IMR-90 (cell line): ENCODE data around the gene NIPAL4. TPM values are rescaled to one million over a fixed set of nuclear protein-coding genes. Genes with fewer than 3 reads are reported as not detected.

Experiments
- ATAC-seq: fragments of 200-7000 bp; cut with Tn5 transposase; 2 replicates; pipeline ENCODE4 v1.9.1; 2020; ENCODE audit warnings: low read depth, mild to moderate bottlenecking, moderate library complexity
- BruUV-seq: library from RNA; stranded (reverse); fragments of 400-500 nt; replicated peaks from 2 replicates; lab custom pipeline; 2021; lab: Mats Ljungman, UMichigan
- CTCF ChIA-PET: fragments of 300-600 bp; formaldehyde crosslinking; extraction: SDS; loops from one replicate; lab custom pipeline; 2021; ENCODE audit warnings: antibody characterized with exemption; lab: Yijun Ruan, JAX
- POLR2A ChIA-PET: fragments of 300-600 bp; sonication (Branson Sonifier 250); formaldehyde crosslinking; loops from one replicate; lab custom pipeline; 2022; ENCODE audit warnings: antibody characterized with exemption; ENCODE audit not compliant: unreplicated experiment; lab: Charles Lee
- DNase-seq: peaks from one replicate; pipeline ENCODE4 v3.0.0; 2013
- H2AFZ ChIP-seq: replicated peaks from 2 replicates; pipeline ENCODE3; 2013; ENCODE audit warnings: low read length, mild to moderate bottlenecking; ENCODE audit not compliant: poor library complexity
- H2AK5ac ChIP-seq: 2 replicates; pipeline ENCODE4 v1.6.1; 2013; ENCODE audit warnings: low read depth, low read length, inconsistent platforms
- H2AK9ac ChIP-seq: replicated peaks from 2 replicates; pipeline ENCODE3; 2013; ENCODE audit warnings: mild to moderate bottlenecking, low read depth, low read length, moderate library complexity; ENCODE audit not compliant: poor library complexity
- H2BK120ac ChIP-seq: 2 replicates; pipeline ENCODE4 v1.6.1; 2013; ENCODE audit warnings: low read depth, low read length, inconsistent platforms
- H2BK15ac ChIP-seq: 3 replicates; pipeline ENCODE4 v1.6.1; 2013; ENCODE audit warnings: low read depth, low read length, inconsistent platforms
- H2BK20ac ChIP-seq: 2 replicates; pipeline ENCODE4 v1.6.1; 2013; ENCODE audit warnings: low read depth, mild to moderate bottlenecking, inconsistent platforms, low read length, moderate library complexity
- H2BK5ac ChIP-seq: 2 replicates; pipeline ENCODE4 v1.6.1; 2013; ENCODE audit warnings: mild to moderate bottlenecking, low read depth, low read length, inconsistent platforms; ENCODE audit not compliant: poor library complexity, severe bottlenecking
- H3K14ac ChIP-seq: replicated peaks from 2 replicates; pipeline ENCODE4 v1.6.1; 2013; ENCODE audit warnings: low read depth, low read length, inconsistent platforms
- H3K18ac ChIP-seq: 2 replicates; pipeline ENCODE4 v1.6.1; 2013; ENCODE audit warnings: low read depth, low read length, control low read depth
- H3K23ac ChIP-seq: 2 replicates; pipeline ENCODE4 v1.6.1; 2013; ENCODE audit warnings: low read depth, low read length, inconsistent platforms
- H3K27ac ChIP-seq: 2 replicates; pipeline ENCODE4 v1.5.1; 2013; ENCODE audit warnings: mild to moderate bottlenecking, control low read depth, low read length; ENCODE audit not compliant: insufficient read depth
- H3K27me3 ChIP-seq: 2 replicates; pipeline ENCODE4 v1.6.1; 2013; ENCODE audit warnings: low read length; ENCODE audit not compliant: control insufficient read depth, insufficient read depth
- H3K36me3 ChIP-seq: 2 replicates; pipeline ENCODE4 v1.6.1; 2013; ENCODE audit warnings: low read length, mixed read lengths; ENCODE audit not compliant: control insufficient read depth, insufficient read depth
- H3K4ac ChIP-seq: 2 replicates; pipeline ENCODE4 v1.6.1; 2013; ENCODE audit warnings: low read depth, low read length, inconsistent platforms
- H3K4me1 ChIP-seq: 2 replicates; pipeline ENCODE4 v1.6.1; 2013; ENCODE audit warnings: low read length, mixed read lengths; ENCODE audit not compliant: control insufficient read depth, insufficient read depth
- H3K4me2 ChIP-seq: 2 replicates; pipeline ENCODE4 v1.6.1; 2013; ENCODE audit warnings: low read depth, mild to moderate bottlenecking, control low read depth, low read length, moderate library complexity
- H3K4me3 ChIP-seq: 2 replicates; pipeline ENCODE4 v1.5.1; 2013; ENCODE audit warnings: low read depth, mild to moderate bottlenecking, control low read depth, low read length, moderate library complexity; ENCODE audit not compliant: insufficient read depth
- H3K56ac ChIP-seq: 2 replicates; pipeline ENCODE4 v1.6.1; 2013; ENCODE audit warnings: low read length, inconsistent platforms; ENCODE audit not compliant: insufficient read depth; ENCODE audit errors: extremely low read depth
- H3K79me1 ChIP-seq, 2 experiments: 2 replicates each; pipeline ENCODE4 v1.6.1; 2013; ENCODE audit warnings: low read length in 2 of 2, inconsistent platforms in 1 of 2, low read depth in 1 of 2
- H3K9ac ChIP-seq: 2 replicates; pipeline ENCODE4 v1.6.1; 2013; ENCODE audit warnings: low read depth, low read length, control low read depth
- H3K9me1 ChIP-seq: 2 replicates; pipeline ENCODE4 v1.6.1; 2013; ENCODE audit warnings: low read length, inconsistent platforms; ENCODE audit not compliant: insufficient read depth
- H3K9me3 ChIP-seq: 2 replicates; pipeline ENCODE4 v1.6.1; 2013; ENCODE audit warnings: low read length; ENCODE audit not compliant: control insufficient read depth, insufficient read depth
- H4K20me1 ChIP-seq: 2 replicates; pipeline ENCODE4 v1.6.1; 2013; ENCODE audit warnings: low read length, inconsistent platforms; ENCODE audit not compliant: insufficient read depth
- H4K5ac ChIP-seq: 2 replicates; pipeline ENCODE4 v1.6.1; 2013; ENCODE audit warnings: mild to moderate bottlenecking, low read depth, low read length, control low read depth
- H4K8ac ChIP-seq, 2 experiments: 2 replicates each; pipeline ENCODE4 v1.6.1; 2013; ENCODE audit warnings: low read depth in 2 of 2, low read length in 2 of 2, control low read depth in 1 of 2, inconsistent platforms in 1 of 2
- H4K91ac ChIP-seq: 2 replicates; pipeline ENCODE4 v1.6.1; 2013; ENCODE audit warnings: low read depth, low read length, inconsistent platforms; ENCODE audit not compliant: insufficient read depth
- FOS ChIP-seq: fragments of 150-350 bp; IDR thresholded peaks from 2 replicates; pipeline ENCODE4 v1.6.1; 2016; ENCODE audit warnings: low read depth, low read length
- MAFK ChIP-seq: IDR thresholded peaks from 2 replicates; pipeline ENCODE4 v1.6.1; 2012; ENCODE audit warnings: low read depth, low read length, improper control_type of control experiment
- MXI1 ChIP-seq: IDR thresholded peaks from 2 replicates; pipeline ENCODE4 v1.6.1; 2012; ENCODE audit warnings: low read depth, mild to moderate bottlenecking, low read length, moderate library complexity, borderline replicate concordance
- NFE2L2 ChIP-seq: fragments of 150-350 bp; IDR thresholded peaks from 2 replicates; pipeline ENCODE4 v1.6.1; 2016; ENCODE audit warnings: low read depth, mild to moderate bottlenecking, low read length
- POLR2A ChIP-seq: IDR thresholded peaks from 2 replicates; pipeline ENCODE4 v1.6.1; 2012; ENCODE audit warnings: mild to moderate bottlenecking, low read depth, low read length
- RFX5 ChIP-seq: IDR thresholded peaks from 2 replicates; pipeline ENCODE4 v1.8.0; 2012; ENCODE audit warnings: low read depth, mild to moderate bottlenecking, low read length, moderate library complexity
- SMC3 ChIP-seq: fragments of 150-350 bp; IDR thresholded peaks from 2 replicates; pipeline ENCODE4 v1.6.1; 2016; ENCODE audit warnings: low read depth, mild to moderate bottlenecking, antibody characterized with exemption, low read length, moderate library complexity
- WGBS, 2 experiments: methylation state at CpG; one replicate each; pipeline versions ENCODE4 v1.1.5 to v1.1.7; 2013; ENCODE audit warnings: missing lambda C conversion rate in 2 of 2; ENCODE audit not compliant: insufficient read length in 1 of 2; ENCODE audit errors: extremely low coverage in 2 of 2; 5-methylcytosine and 5-hydroxymethylcytosine counted together
- dilution Hi-C: fragments of 300-500 bp; cut with HindIII; formaldehyde crosslinking; loops from one replicate; pipeline ENCODE4 v1.14.3; 2018; ENCODE audit warnings: low sequenced_read_pairs; ENCODE audit not compliant: unreplicated experiment
- in situ Hi-C: fragments of 300-500 bp; cut with MboI; formaldehyde crosslinking; loops from 3 replicates; pipeline ENCODE4 v1.14.3; 2019; ENCODE audit warnings: low sequenced_read_pairs, inconsistent platforms, mixed read lengths
- intact Hi-C: fragments of 100-400 bp; cut with micrococcal nuclease; formaldehyde crosslinking; loops from 2 replicates; pipeline ENCODE4 v1.10.0; 2022
- polyA plus RNA-seq, 3 experiments: library from polyadenylated mRNA; depleted of rRNA; stranded (reverse); fragments of >200 nt; gene quantifications; 2 replicates each; pipeline ENCODE4 v1.2.3, GENCODE V29; 2012; ENCODE audit warnings: low replicate concordance in 1 of 3
- total RNA-seq: library from RNA; depleted of rRNA; stranded (reverse); fragments of >200 nt; gene quantifications from 2 replicates; pipeline ENCODE4 v1.2.3, GENCODE V29; 2012
- TF ChIP-seq, protein P1 (sequence below): fragments of 150-350 bp; IDR thresholded peaks from 2 replicates; pipeline ENCODE4 v1.6.1; 2017; ENCODE audit warnings: mild to moderate bottlenecking, antibody characterized with exemption, low read length, low read depth
- TF ChIP-seq, protein P2 (sequence below): conservative IDR thresholded peaks from 2 replicates; pipeline ENCODE4 v1.5.1; 2012; ENCODE audit warnings: mild to moderate bottlenecking, low read depth, low read length, improper control_type of control experiment

NIPAL4 gene
- total and polyA plus RNA-seq, 2 of the 4 experiments (the other 2 are of a cell fraction) = 0.18 to 0.39 TPM

DNA sequence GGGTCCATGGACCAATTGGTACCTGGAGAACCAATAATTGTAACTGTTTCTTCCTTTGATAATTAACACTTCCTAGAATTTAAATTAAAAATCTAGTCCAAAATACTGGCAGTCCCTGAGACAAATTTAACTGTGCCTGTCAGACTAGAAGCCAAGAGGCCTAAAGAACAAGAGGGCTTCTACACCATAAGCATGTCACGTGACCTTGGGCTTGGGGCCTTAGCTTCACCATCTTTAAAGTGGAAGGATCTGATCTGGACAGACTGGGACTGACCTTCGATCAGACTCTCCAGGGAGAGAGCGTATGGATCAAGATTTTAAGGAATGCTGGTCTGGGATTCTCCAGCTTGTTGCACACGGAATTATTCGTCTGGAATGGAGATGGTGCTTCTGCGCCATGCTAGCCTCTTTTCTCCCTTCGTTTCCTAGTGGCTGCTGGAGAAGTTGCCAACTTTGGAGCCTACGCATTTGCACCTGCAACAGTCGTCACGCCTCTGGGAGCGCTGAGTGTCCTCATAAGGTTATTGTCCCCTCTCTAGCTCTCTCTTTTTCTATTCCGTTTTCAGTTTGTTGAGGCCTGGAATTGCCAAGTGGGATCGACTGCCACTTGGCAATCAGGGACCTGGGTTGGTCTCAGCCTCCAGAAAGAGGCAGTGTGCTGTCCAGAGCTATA, 8.4 kb downstream of the NIPAL4 start:
- H3K4ac ChIP-seq = no peak overlapping the region
- CTCF ChIA-PET = interaction anchor here (0.6 to 1.1 kb wide), 2 partner anchors 223 to 250 kb away, joined by 3 read pairs; no protein-coding TSS in a partner anchor
- WGBS, 2 experiments = 98% methylated on average over 8 of the region's 13 CpGs; no CpG with 5 or more reads in 1 of the 2 experiments

More for the DNA sequence above, 8.4 kb downstream of the NIPAL4 start:
- Histone ChIP-seq H3K4me1 (peaks cover 12% of the 10 kb centered on the region), H2AFZ (no peak overlapping the region), H2BK5ac (no peak overlapping the region), H3K18ac (no peak overlapping the region), H2AK5ac (peak overlapping the region; percentile 44), H3K36me3 (peaks cover 4% of the 10 kb centered on the region), H3K27me3 (no peaks in the 10 kb centered on the region), H4K91ac (no peak overlapping the region), H3K4me3 (no peak overlapping the region), H3K14ac (no peak overlapping the region), H3K9me3 (no peaks in the 10 kb centered on the region), H2AK9ac (no peak overlapping the region), H3K79me1 (peaks cover 0 to 8% of the 10 kb centered on the region in 2 experiments; a peak in 2 of 4 replicates), H3K27ac (no peak overlapping the region), H2BK15ac (no peak overlapping the region), H4K8ac (no peak overlapping the region), H3K56ac (no peak overlapping the region), H4K20me1 (no peaks in the 10 kb centered on the region), H2BK20ac (no peak overlapping the region), H3K4me2 (no peak overlapping the region), H3K23ac (no peak overlapping the region), H3K9me1 (peaks cover 31% of the 10 kb centered on the region), H4K5ac (no peak overlapping the region), H3K9ac (no peak overlapping the region), H2BK120ac (no peak overlapping the region)
- BruUV-seq = no TSS peak
- POLR2A ChIA-PET = no interaction called here
- DNase-seq = no peak
- in situ Hi-C loops = no loop called here
- TF ChIP-seq SMC3 = no peak
- no peak for TF ChIP-seq MAFK
- no peak for TF ChIP-seq NFE2L2
- no peak for TF ChIP-seq RFX5
- TF ChIP-seq MXI1 = no peak
- no peak for TF ChIP-seq FOS
- no peak for TF ChIP-seq POLR2A
- TF ChIP-seq, protein P1, sequence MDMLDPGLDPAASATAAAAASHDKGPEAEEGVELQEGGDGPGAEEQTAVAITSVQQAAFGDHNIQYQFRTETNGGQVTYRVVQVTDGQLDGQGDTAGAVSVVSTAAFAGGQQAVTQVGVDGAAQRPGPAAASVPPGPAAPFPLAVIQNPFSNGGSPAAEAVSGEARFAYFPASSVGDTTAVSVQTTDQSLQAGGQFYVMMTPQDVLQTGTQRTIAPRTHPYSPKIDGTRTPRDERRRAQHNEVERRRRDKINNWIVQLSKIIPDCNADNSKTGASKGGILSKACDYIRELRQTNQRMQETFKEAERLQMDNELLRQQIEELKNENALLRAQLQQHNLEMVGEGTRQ = no peak
- TF ChIP-seq, protein P2, sequence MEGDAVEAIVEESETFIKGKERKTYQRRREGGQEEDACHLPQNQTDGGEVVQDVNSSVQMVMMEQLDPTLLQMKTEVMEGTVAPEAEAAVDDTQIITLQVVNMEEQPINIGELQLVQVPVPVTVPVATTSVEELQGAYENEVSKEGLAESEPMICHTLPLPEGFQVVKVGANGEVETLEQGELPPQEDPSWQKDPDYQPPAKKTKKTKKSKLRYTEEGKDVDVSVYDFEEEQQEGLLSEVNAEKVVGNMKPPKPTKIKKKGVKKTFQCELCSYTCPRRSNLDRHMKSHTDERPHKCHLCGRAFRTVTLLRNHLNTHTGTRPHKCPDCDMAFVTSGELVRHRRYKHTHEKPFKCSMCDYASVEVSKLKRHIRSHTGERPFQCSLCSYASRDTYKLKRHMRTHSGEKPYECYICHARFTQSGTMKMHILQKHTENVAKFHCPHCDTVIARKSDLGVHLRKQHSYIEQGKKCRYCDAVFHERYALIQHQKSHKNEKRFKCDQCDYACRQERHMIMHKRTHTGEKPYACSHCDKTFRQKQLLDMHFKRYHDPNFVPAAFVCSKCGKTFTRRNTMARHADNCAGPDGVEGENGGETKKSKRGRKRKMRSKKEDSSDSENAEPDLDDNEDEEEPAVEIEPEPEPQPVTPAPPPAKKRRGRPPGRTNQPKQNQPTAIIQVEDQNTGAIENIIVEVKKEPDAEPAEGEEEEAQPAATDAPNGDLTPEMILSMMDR = no peak
- intact Hi-C loops = no loop called here
- no peak for ATAC-seq
- dilution Hi-C loops = no loop called here
